ENCODE measurements around the gene AP1G2.

DNA sequence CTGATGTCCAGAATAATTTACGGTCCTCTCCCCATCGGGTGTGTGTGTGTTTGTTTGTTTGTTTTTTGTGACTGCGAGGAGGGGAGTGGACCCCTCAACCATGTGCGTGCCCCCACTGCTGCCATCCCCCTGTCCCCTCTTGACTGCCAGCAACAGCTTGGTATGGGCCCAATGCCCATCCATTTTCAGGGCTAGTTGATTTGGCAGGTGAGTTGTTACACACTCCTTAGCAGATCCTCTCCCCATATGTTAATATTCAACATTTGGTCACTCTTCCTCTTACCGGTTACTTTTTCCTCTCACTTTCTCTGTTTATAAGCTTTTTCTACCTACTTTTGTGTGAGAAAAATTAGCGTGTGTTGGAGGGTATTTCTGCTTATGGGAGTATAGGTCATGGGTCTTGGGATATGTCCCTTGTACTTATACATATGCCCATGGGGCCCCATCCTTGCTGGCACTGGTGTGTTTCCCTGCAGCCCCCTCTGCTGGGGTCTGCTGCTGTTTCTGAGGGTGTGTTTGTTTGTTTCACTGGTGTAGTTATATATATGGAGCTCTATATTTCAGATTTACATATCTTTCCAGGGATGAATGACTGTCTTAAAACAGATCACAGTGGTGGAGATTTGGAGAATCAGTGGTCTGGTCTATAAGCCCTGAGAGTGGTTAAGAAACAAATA is 49.8 kb downstream of the AP1G2 start:
- TF ChIP-seq EZH2 (IDR thresholded peaks at IDR 0.05; ENCODE audit: low read length) = no peak
- TF ChIP-seq, protein P1, sequence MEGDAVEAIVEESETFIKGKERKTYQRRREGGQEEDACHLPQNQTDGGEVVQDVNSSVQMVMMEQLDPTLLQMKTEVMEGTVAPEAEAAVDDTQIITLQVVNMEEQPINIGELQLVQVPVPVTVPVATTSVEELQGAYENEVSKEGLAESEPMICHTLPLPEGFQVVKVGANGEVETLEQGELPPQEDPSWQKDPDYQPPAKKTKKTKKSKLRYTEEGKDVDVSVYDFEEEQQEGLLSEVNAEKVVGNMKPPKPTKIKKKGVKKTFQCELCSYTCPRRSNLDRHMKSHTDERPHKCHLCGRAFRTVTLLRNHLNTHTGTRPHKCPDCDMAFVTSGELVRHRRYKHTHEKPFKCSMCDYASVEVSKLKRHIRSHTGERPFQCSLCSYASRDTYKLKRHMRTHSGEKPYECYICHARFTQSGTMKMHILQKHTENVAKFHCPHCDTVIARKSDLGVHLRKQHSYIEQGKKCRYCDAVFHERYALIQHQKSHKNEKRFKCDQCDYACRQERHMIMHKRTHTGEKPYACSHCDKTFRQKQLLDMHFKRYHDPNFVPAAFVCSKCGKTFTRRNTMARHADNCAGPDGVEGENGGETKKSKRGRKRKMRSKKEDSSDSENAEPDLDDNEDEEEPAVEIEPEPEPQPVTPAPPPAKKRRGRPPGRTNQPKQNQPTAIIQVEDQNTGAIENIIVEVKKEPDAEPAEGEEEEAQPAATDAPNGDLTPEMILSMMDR (optimal IDR thresholded peaks at IDR 0.05 in 1 of 3, IDR thresholded peaks at IDR 0.05 in 1 of 3, conservative IDR thresholded peaks at IDR 0.05 in 1 of 3; ENCODE audit: extremely low read depth in 1 of 3, insufficient read depth in 2 of 3, low read length in 3 of 3) = no peak

Data from keratinocyte (primary cell).